Subcutaneous abdominal adipose tissue (tissue), 5 donors: Measurements from ENCODE around the gene KIFC1.

Experiments
- H3K27ac ChIP-seq: one replicate; pipeline ENCODE4 v1.7.0; 2013; ENCODE audit warnings: low read depth, mild to moderate bottlenecking, inconsistent platforms, low read length, moderate library complexity
- H3K27me3 ChIP-seq, 5 donors: one replicate each; pipeline ENCODE4 v1.7.0; 2013; ENCODE audit warnings: low read length in 5 of 5, inconsistent platforms in 1 of 5; ENCODE audit not compliant: control insufficient read depth in 5 of 5, insufficient read depth in 4 of 5
- H3K36me3 ChIP-seq, 5 donors: one replicate each; pipeline ENCODE4 v1.7.0; 2013; ENCODE audit warnings: low read length in 5 of 5; ENCODE audit not compliant: control insufficient read depth in 5 of 5, insufficient read depth in 5 of 5
- H3K4me1 ChIP-seq, 5 donors: one replicate each; pipeline ENCODE4 v1.7.0; 2013; ENCODE audit warnings: low read length in 5 of 5, mild to moderate bottlenecking in 3 of 5, moderate library complexity in 1 of 5; ENCODE audit not compliant: control insufficient read depth in 5 of 5, insufficient read depth in 5 of 5
- H3K4me3 ChIP-seq, 5 donors: one replicate each; pipeline ENCODE4 v1.7.0; 2013; ENCODE audit warnings: low read length in 5 of 5, low read depth in 1 of 5
- H3K9ac ChIP-seq, 5 donors: one replicate each; pipeline ENCODE4 v1.7.0; 2013; ENCODE audit warnings: low read length in 5 of 5, mild to moderate bottlenecking in 4 of 5, moderate library complexity in 3 of 5
- H3K9me3 ChIP-seq, 5 donors: one replicate each; pipeline ENCODE4 v1.7.0; 2013; ENCODE audit warnings: low read length in 5 of 5; ENCODE audit not compliant: control insufficient read depth in 5 of 5
- donor health status: healthy.
- donor health status: healthy.
- donor health status: healthy.
- donor health status: healthy.
- donor health status: healthy.

The KIFC1 gene

GRCh38 chr6:33426590-33427511 lies 35.2 kb downstream of the KIFC1 start:
- peak overlapping the region in 4 of 5 donors; percentile 53 to 81 (median 64) for H3K9ac ChIP-seq
- H3K36me3 ChIP-seq, result no peaks in the 10 kb centered on the region
- H3K9me3 ChIP-seq, result no peaks in the 10 kb centered on the region
- peaks cover 11 to 62% (median 47%) of the 10 kb centered on the region in 5 donors for H3K4me1 ChIP-seq
- H3K27me3 ChIP-seq, result peaks cover 0 to 4% (median 0%) of the 10 kb centered on the region in 5 donors
- peak overlapping the region; percentile 63 to 84 (median 73) for H3K4me3 ChIP-seq
- H3K27ac ChIP-seq, result peak overlapping the region; percentile 90

- Histone ChIP-seq H3K36me3 (peaks cover 0 to 2% (median 0%) of the 10 kb centered on the region in 5 donors), H3K4me1 (peaks cover 11 to 66% (median 47%) of the 10 kb centered on the region in 5 donors), H3K27ac (no peak overlapping the region), H3K27me3 (peaks cover 0 to 4% (median 0%) of the 10 kb centered on the region in 5 donors), H3K9ac (peak overlapping the region in 4 of 5 donors; percentile 53 to 81 (median 64)), H3K9me3 (no peaks in the 10 kb centered on the region), H3K4me3 (peak overlapping the region; percentile 63 to 74 (median 71))
Observed at GRCh38 chr6:33427585-33428223, 36.1 kb downstream of the KIFC1 start.

- Histone ChIP-seq H3K4me1 (peaks cover 11 to 66% (median 47%) of the 10 kb centered on the region in 5 donors), H3K9ac (peak overlapping the region in 2 of 5 donors; percentile 38 to 59)
Observed at GRCh38 chr6:33428224-33428965, 36.8 kb downstream of the KIFC1 start.

GRCh38 chr6:33428966-33429749 lies 37.5 kb downstream of the KIFC1 start:
- no peaks in the 10 kb centered on the region for H3K9me3 ChIP-seq
- peak overlapping the region; percentile 30 for H3K27ac ChIP-seq
- H3K4me3 ChIP-seq, result no peak overlapping the region
- peaks cover 0 to 4% (median 0%) of the 10 kb centered on the region in 5 donors for H3K27me3 ChIP-seq
- peak overlapping the region in 1 of 5 donors; percentile 59 for H3K9ac ChIP-seq
- H3K36me3 ChIP-seq, result peaks cover 0 to 5% (median 2%) of the 10 kb centered on the region in 5 donors
- H3K4me1 ChIP-seq, result peaks cover 11 to 66% (median 47%) of the 10 kb centered on the region in 5 donors

More at GRCh38 chr6:33428224-33428965, 36.8 kb downstream of the KIFC1 start:
- Histone ChIP-seq H3K27me3 (peaks cover 0 to 4% (median 0%) of the 10 kb centered on the region in 5 donors), H3K36me3 (peaks cover 0 to 5% (median 2%) of the 10 kb centered on the region in 5 donors), H3K27ac (peak overlapping the region; percentile 30), H3K4me3 (peak overlapping the region in 4 of 5 donors; percentile 26 to 73 (median 56)), H3K9me3 (no peaks in the 10 kb centered on the region)

- no peak overlapping the region for H3K27ac ChIP-seq
- no peak overlapping the region for H3K4me3 ChIP-seq
- H3K4me1 ChIP-seq, result peaks cover 11 to 63% (median 42%) of the 10 kb centered on the region in 5 donors
- peaks cover 0 to 5% (median 2%) of the 10 kb centered on the region in 5 donors for H3K36me3 ChIP-seq
- H3K9me3 ChIP-seq, result no peaks in the 10 kb centered on the region
- no peak overlapping the region for H3K9ac ChIP-seq
- H3K27me3 ChIP-seq, result peaks cover 0 to 4% (median 0%) of the 10 kb centered on the region in 5 donors
Observed at GRCh38 chr6:33429750-33430052, 38.1 kb downstream of the KIFC1 start.

- Histone ChIP-seq H3K36me3 (peaks cover 0 to 9% (median 4%) of the 10 kb centered on the region in 5 donors), H3K27me3 (peaks cover 0 to 4% (median 0%) of the 10 kb centered on the region in 5 donors), H3K4me1 (peaks cover 9 to 56% (median 36%) of the 10 kb centered on the region in 5 donors), H3K27ac (no peak overlapping the region), H3K4me3 (no peak overlapping the region), H3K9ac (no peak overlapping the region), H3K9me3 (no peaks in the 10 kb centered on the region)
Observed at GRCh38 chr6:33430334-33430733, 38.7 kb downstream of the KIFC1 start.

GRCh38 chr6:33430991-33431879 lies 39.6 kb downstream of the KIFC1 start:
- Histone ChIP-seq H3K27ac (no peak overlapping the region), H3K27me3 (peaks cover 0 to 4% (median 0%) of the 10 kb centered on the region in 5 donors), H3K4me3 (peak overlapping the region in 2 of 5 donors; percentile 4 to 16), H3K9ac (no peak overlapping the region), H3K4me1 (peaks cover 9 to 52% (median 34%) of the 10 kb centered on the region in 5 donors), H3K9me3 (no peaks in the 10 kb centered on the region), H3K36me3 (peaks cover 5 to 16% (median 12%) of the 10 kb centered on the region in 5 donors)

GRCh38 chr6:33431880-33432541 lies 40.4 kb downstream of the KIFC1 start:
- Histone ChIP-seq H3K4me3 (peak overlapping the region in 1 of 5 donors; percentile 4), H3K9ac (no peak overlapping the region), H3K9me3 (no peaks in the 10 kb centered on the region), H3K27ac (no peak overlapping the region), H3K4me1 (peaks cover 8 to 46% (median 32%) of the 10 kb centered on the region in 5 donors), H3K36me3 (peaks cover 5 to 21% (median 19%) of the 10 kb centered on the region in 5 donors), H3K27me3 (peaks cover 0 to 4% (median 0%) of the 10 kb centered on the region in 5 donors)
